MM.1S (cell line): ENCODE measurements around the gene OLFM4.

Experiments used
- CTCF ChIP-seq: fragments of 300-600 bp; sonication (generic); IDR thresholded peaks from 2 replicates; pipeline ENCODE4 v1.5.1; 2016; ENCODE audit warnings: antibody characterized with exemption, low read length, mixed read lengths
- EZH2phosphoT487 ChIP-seq: fragments of 300-600 bp; sonication (generic); IDR thresholded peaks from 2 replicates; pipeline ENCODE4 v1.6.1; 2018; ENCODE audit warnings: antibody characterized with exemption, low read length

DNA sequence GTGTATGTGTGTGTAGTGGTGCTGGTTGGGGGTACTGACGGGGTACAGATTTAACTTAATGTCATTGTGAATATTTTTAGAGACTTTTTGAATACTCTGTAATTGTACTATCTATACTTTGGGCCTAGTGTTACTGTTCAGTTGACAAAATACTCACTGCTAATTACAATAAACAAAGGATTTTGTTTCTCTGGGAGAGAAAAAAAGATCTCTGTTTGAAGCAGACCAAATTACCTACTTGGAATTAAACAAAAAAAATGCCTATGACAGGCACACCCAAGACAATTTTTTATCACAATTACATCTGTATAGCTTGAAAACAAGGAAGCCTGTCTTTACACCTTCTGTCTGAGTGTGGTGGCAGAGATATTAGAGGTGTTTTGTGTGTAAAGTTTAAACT lies 45.1 kb downstream of the OLFM4 start:
- TF ChIP-seq CTCF (no peak), EZH2phosphoT487 (no peak)
